HepG2 (cell line): ENCODE measurements around the gene ZFHX3. TPM values are rescaled to one million over a fixed set of nuclear protein-coding genes. Genes with fewer than 3 reads are reported as not detected.

Source experiments
- ATAC-seq: fragments of 200-7000 bp; cut with Tn5 transposase; 3 replicates; pipeline ENCODE4 v1.9.1; 2020; ENCODE audit warnings: mild to moderate bottlenecking, moderate library complexity
- BruUV-seq: library from RNA; stranded (reverse); fragments of 400-500 nt; replicated peaks from 2 replicates; lab custom pipeline; 2021; lab: Mats Ljungman, UMichigan
- CTCF ChIA-PET: fragments of 300-600 bp; formaldehyde crosslinking; extraction: SDS; loops from one replicate; lab custom pipeline; 2021; ENCODE audit warnings: low total read pairs, inconsistent platforms, low intra/inter-chr PET ratio; lab: Yijun Ruan, JAX
- POLR2A ChIA-PET: fragments of 350-600 bp; sonication (Branson Sonifier 250); formaldehyde crosslinking; loops from one replicate; lab custom pipeline; 2020; ENCODE audit warnings: antibody characterized with exemption, inconsistent platforms; lab: Yijun Ruan, JAX
- DNase-seq: peaks from one replicate; pipeline ENCODE4 v3.0.0-alpha.2; 2015; ENCODE audit warnings: low spot score
- FAIRE-seq: peaks from 3 replicates; lab custom pipeline; 2011; peaks lifted over from hg19 to GRCh38; lab: Jason Lieb, UNC
- H2AFZ ChIP-seq: one replicate; pipeline ENCODE4 v1.6.1; 2011; ENCODE audit warnings: low read length, inconsistent platforms
- H3K27ac ChIP-seq: fragments of 300-600 bp; 3 replicates; pipeline ENCODE4 v1.8.0; 2011; ENCODE audit warnings: mixed run types, mild to moderate bottlenecking, mixed read lengths, low read length, inconsistent platforms; ENCODE audit not compliant: insufficient read depth; ENCODE audit errors: extremely low read length
- H3K27me3 ChIP-seq, 2 experiments: fragments of 200-600 bp in 1 of 2; 2 replicates in 1 of 2; 3 replicates in 1 of 2; pipeline versions ENCODE4 v1.6.0 to v1.8.0; 2011; ENCODE audit warnings: low read length in 2 of 2, mild to moderate bottlenecking in 2 of 2, moderate library complexity in 2 of 2, inconsistent platforms in 1 of 2; ENCODE audit not compliant: insufficient read depth in 2 of 2, control insufficient read depth in 1 of 2
- H3K36me3 ChIP-seq, 2 experiments: fragments of 200-600 bp in 1 of 2; replicated peaks in 1 of 2; 2 replicates in 1 of 2; 3 replicates in 1 of 2; pipeline versions ENCODE4 v1.5.1 to v1.8.0; 2011; ENCODE audit warnings: low read length in 2 of 2, inconsistent platforms in 1 of 2; ENCODE audit not compliant: insufficient read depth in 2 of 2, control insufficient read depth in 1 of 2
- H3K4me1 ChIP-seq: 2 replicates; pipeline ENCODE4 v1.5.1; 2012; ENCODE audit warnings: low read length, inconsistent platforms; ENCODE audit not compliant: insufficient read depth
- H3K4me2 ChIP-seq: 2 replicates; pipeline ENCODE4 v1.6.0; 2011; ENCODE audit warnings: low read depth, low read length, inconsistent platforms
- H3K4me3 ChIP-seq, 3 experiments: fragments of 200-600 bp in 1 of 3; sonication (generic), shearing (Covaris generic) in 1 of 3; replicated peaks in 1 of 3; 2 replicates each; pipeline ENCODE4 v1.5.1; 2011 to 2016; ENCODE audit warnings: low read length in 3 of 3, inconsistent platforms in 2 of 3, low read depth in 2 of 3, mild to moderate bottlenecking in 2 of 3, control low read depth in 1 of 3, mixed read lengths in 1 of 3; ENCODE audit not compliant: insufficient read depth in 1 of 3
- H3K79me2 ChIP-seq: one replicate; pipeline ENCODE4 v1.6.1; 2011; ENCODE audit warnings: low read length, inconsistent platforms; ENCODE audit not compliant: insufficient read depth
- H3K9ac ChIP-seq: 2 replicates; pipeline ENCODE4 v1.6.0; 2011; ENCODE audit warnings: mild to moderate bottlenecking, low read depth, low read length, inconsistent platforms; ENCODE audit not compliant: insufficient read depth
- H3K9me3 ChIP-seq: 2 replicates; pipeline ENCODE4 v1.5.1; 2012; ENCODE audit warnings: mild to moderate bottlenecking, low read length
- H4K20me1 ChIP-seq: 2 replicates; pipeline ENCODE4 v1.6.0; 2011; ENCODE audit warnings: inconsistent platforms, mild to moderate bottlenecking, low read length, moderate library complexity; ENCODE audit not compliant: insufficient read depth
- AKNA ChIP-seq: sonication (generic); formaldehyde crosslinking; IDR thresholded peaks from 2 replicates; pipeline ENCODE4 v1.4.0; 2020; ENCODE audit warnings: missing genetic modification reagents, borderline replicate concordance
- GMEB1 ChIP-seq: sonication (generic); formaldehyde crosslinking; IDR thresholded peaks from 2 replicates; pipeline ENCODE4 v1.5.1; 2020; ENCODE audit warnings: missing genetic modification reagents, mild to moderate bottlenecking, borderline replicate concordance
- NFRKB ChIP-seq: fragments of 450-650 bp; IDR thresholded peaks from 2 replicates; pipeline ENCODE4 v1.6.1; 2017
- POLR2AphosphoS5 ChIP-seq: IDR thresholded peaks from 2 replicates; pipeline ENCODE4 v1.6.1; 2012; ENCODE audit warnings: low read depth, low read length
- SNAPC5 ChIP-seq: sonication (generic); formaldehyde crosslinking; IDR thresholded peaks from 2 replicates; pipeline ENCODE4 v1.8.1; 2023; ENCODE audit warnings: mild to moderate bottlenecking, missing genetic modification reagents, borderline replicate concordance
- ZHX2 ChIP-seq, 2 experiments: sonication (generic) in 1 of 2; formaldehyde crosslinking in 1 of 2; IDR thresholded peaks; 2 replicates each; pipeline versions ENCODE4 v1.6.1 to v1.9.0; 2014 to 2022; ENCODE audit warnings: antibody characterized with exemption in 1 of 2, borderline replicate concordance in 1 of 2, inconsistent platforms in 1 of 2, low read depth in 1 of 2, missing genetic modification reagents in 1 of 2
- ZNF333 ChIP-seq: sonication (generic); formaldehyde crosslinking; IDR thresholded peaks from 2 replicates; pipeline ENCODE4 v1.4.0; 2020; ENCODE audit warnings: mild to moderate bottlenecking, missing genetic modification reagents, borderline replicate concordance
- ZNF362 ChIP-seq: sonication (generic); formaldehyde crosslinking; IDR thresholded peaks from 2 replicates; pipeline ENCODE4 v1.4.0; 2020; ENCODE audit warnings: missing genetic modification reagents, mild to moderate bottlenecking, borderline replicate concordance
- ZNF777 ChIP-seq: sonication (generic); formaldehyde crosslinking; IDR thresholded peaks from 2 replicates; pipeline ENCODE4 v1.4.0; 2020; ENCODE audit warnings: missing genetic modification reagents
- WGBS: methylation state at CpG from one replicate; pipeline ENCODE4 v1.1.6; 2017; ENCODE audit warnings: low lambda C conversion rate; 5-methylcytosine and 5-hydroxymethylcytosine counted together
- in situ Hi-C: cut with HindIII; loops from 2 replicates; pipeline ENCODE4 v1.10.0; 2017; ENCODE audit warnings: low pct_unique_long_range_greater_than_20kb; ENCODE audit not compliant: extremely low pct_ligation_motif_present
- intact Hi-C: fragments of 100-400 bp; cut with micrococcal nuclease; formaldehyde crosslinking; loops from one replicate; pipeline ENCODE4 v1.10.0; 2022; ENCODE audit not compliant: unreplicated experiment
- polyA plus RNA-seq, 8 experiments: library from polyadenylated mRNA; depleted of rRNA in 3 of 8; stranded (reverse) in 7 of 8; unstranded in 1 of 8; fragments of >200 nt; fragmentation: Illumina TruSeq in 4 of 8; extraction: Trizol in 4 of 8; gene quantifications; 2 replicates each; pipeline versions ENCODE4 v1.2.1 to v1.2.3, GENCODE V29; 2011 to 2016; ENCODE audit warnings: low read depth in 4 of 8, missing spikeins in 1 of 8, mixed read lengths in 1 of 8; ENCODE audit not compliant: insufficient read depth in 1 of 8
- total RNA-seq, 5 experiments: library from RNA; depleted of rRNA; stranded (reverse); fragments of >200 nt; fragmentation: Illumina TruSeq; extraction: Trizol; gene quantifications; 2 replicates each; pipeline ENCODE4 v1.2.3, GENCODE V29; 2016; ENCODE audit warnings: low read depth in 1 of 5

ZFHX3 gene
- total and polyA plus RNA-seq, 2 of the 13 experiments (the other 11 are each of a cell fraction or from before 2014, with no cell fraction given): 5.0 to 6.0 TPM

- no peak for DNase-seq
- Histone ChIP-seq H3K27ac (no peak overlapping the region), H3K9me3 (no peaks in the 10 kb centered on the region), H3K4me1 (no peaks in the 10 kb centered on the region), H4K20me1 (peaks cover under 1% of the 10 kb centered on the region; the same call in 1 of the 2 replicates), H3K79me2 (peaks cover 10% of the 10 kb centered on the region), H3K9ac (no peak overlapping the region), H3K4me3 (no peak overlapping the region), H2AFZ (no peak overlapping the region), H3K4me2 (no peak overlapping the region), H3K36me3 (peaks cover 4 to 13% of the 10 kb centered on the region in 2 experiments; a peak in 3 of 5 replicates), H3K27me3 (no peaks in the 10 kb centered on the region)
- in situ Hi-C loops (loop anchor here (10.0 to 25.0 kb wide), 2 partner anchors 326 to 356 kb away; no protein-coding TSS in a partner anchor), intact Hi-C loops (loop anchor here (10.0 kb wide), 1 partner anchor 206 kb away; the partner anchor contains the start of gene ZFHX3)
- ATAC-seq: no peak
- BruUV-seq: no TSS peak
- CTCF ChIA-PET: no interaction called here
- no peak for FAIRE-seq
- POLR2A ChIA-PET: no interaction called here
- over 99% methylated on average over 11 of the region's 11 CpGs for WGBS
- TF ChIP-seq ZNF333 (no peak), GMEB1 (no peak), ZNF777 (CRISPR knock-in tag) (no peak), ZHX2 (IDR thresholded peaks at IDR 0.05; ENCODE audit: low read depth) (no peak), ZHX2 (CRISPR knock-in tag; IDR thresholded peaks at IDR 0.05; ENCODE audit: borderline replicate concordance) (no peak), SNAPC5 (no peak), ZNF362 (CRISPR knock-in tag) (no peak), AKNA (CRISPR knock-in tag) (no peak), NFRKB (no peak), POLR2AphosphoS5 (no peak)
Observed at GRCh38 chr16:72838586-72838910, 209.4 kb downstream of the ZFHX3 start.
